ENCODE measurements around the gene CTSE. TPM values are rescaled to one million over a fixed set of nuclear protein-coding genes. Genes with fewer than 3 reads are reported as not detected.

The CTSE gene
- total and polyA plus RNA-seq, 9 of the 15 experiments (the other 6 are each of a cell fraction or from before 2014, with no cell fraction given) = 0.04 to 0.18 (median 0.09) TPM; not detected in 4

GRCh38 chr1:206032380-206033140 is 8.9 kb upstream of the CTSE start (continued):
- TF ChIP-seq, protein P1, sequence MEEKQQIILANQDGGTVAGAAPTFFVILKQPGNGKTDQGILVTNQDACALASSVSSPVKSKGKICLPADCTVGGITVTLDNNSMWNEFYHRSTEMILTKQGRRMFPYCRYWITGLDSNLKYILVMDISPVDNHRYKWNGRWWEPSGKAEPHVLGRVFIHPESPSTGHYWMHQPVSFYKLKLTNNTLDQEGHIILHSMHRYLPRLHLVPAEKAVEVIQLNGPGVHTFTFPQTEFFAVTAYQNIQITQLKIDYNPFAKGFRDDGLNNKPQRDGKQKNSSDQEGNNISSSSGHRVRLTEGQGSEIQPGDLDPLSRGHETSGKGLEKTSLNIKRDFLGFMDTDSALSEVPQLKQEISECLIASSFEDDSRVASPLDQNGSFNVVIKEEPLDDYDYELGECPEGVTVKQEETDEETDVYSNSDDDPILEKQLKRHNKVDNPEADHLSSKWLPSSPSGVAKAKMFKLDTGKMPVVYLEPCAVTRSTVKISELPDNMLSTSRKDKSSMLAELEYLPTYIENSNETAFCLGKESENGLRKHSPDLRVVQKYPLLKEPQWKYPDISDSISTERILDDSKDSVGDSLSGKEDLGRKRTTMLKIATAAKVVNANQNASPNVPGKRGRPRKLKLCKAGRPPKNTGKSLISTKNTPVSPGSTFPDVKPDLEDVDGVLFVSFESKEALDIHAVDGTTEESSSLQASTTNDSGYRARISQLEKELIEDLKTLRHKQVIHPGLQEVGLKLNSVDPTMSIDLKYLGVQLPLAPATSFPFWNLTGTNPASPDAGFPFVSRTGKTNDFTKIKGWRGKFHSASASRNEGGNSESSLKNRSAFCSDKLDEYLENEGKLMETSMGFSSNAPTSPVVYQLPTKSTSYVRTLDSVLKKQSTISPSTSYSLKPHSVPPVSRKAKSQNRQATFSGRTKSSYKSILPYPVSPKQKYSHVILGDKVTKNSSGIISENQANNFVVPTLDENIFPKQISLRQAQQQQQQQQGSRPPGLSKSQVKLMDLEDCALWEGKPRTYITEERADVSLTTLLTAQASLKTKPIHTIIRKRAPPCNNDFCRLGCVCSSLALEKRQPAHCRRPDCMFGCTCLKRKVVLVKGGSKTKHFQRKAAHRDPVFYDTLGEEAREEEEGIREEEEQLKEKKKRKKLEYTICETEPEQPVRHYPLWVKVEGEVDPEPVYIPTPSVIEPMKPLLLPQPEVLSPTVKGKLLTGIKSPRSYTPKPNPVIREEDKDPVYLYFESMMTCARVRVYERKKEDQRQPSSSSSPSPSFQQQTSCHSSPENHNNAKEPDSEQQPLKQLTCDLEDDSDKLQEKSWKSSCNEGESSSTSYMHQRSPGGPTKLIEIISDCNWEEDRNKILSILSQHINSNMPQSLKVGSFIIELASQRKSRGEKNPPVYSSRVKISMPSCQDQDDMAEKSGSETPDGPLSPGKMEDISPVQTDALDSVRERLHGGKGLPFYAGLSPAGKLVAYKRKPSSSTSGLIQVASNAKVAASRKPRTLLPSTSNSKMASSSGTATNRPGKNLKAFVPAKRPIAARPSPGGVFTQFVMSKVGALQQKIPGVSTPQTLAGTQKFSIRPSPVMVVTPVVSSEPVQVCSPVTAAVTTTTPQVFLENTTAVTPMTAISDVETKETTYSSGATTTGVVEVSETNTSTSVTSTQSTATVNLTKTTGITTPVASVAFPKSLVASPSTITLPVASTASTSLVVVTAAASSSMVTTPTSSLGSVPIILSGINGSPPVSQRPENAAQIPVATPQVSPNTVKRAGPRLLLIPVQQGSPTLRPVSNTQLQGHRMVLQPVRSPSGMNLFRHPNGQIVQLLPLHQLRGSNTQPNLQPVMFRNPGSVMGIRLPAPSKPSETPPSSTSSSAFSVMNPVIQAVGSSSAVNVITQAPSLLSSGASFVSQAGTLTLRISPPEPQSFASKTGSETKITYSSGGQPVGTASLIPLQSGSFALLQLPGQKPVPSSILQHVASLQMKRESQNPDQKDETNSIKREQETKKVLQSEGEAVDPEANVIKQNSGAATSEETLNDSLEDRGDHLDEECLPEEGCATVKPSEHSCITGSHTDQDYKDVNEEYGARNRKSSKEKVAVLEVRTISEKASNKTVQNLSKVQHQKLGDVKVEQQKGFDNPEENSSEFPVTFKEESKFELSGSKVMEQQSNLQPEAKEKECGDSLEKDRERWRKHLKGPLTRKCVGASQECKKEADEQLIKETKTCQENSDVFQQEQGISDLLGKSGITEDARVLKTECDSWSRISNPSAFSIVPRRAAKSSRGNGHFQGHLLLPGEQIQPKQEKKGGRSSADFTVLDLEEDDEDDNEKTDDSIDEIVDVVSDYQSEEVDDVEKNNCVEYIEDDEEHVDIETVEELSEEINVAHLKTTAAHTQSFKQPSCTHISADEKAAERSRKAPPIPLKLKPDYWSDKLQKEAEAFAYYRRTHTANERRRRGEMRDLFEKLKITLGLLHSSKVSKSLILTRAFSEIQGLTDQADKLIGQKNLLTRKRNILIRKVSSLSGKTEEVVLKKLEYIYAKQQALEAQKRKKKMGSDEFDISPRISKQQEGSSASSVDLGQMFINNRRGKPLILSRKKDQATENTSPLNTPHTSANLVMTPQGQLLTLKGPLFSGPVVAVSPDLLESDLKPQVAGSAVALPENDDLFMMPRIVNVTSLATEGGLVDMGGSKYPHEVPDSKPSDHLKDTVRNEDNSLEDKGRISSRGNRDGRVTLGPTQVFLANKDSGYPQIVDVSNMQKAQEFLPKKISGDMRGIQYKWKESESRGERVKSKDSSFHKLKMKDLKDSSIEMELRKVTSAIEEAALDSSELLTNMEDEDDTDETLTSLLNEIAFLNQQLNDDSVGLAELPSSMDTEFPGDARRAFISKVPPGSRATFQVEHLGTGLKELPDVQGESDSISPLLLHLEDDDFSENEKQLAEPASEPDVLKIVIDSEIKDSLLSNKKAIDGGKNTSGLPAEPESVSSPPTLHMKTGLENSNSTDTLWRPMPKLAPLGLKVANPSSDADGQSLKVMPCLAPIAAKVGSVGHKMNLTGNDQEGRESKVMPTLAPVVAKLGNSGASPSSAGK (IDR thresholded peaks at IDR 0.05) = no peak
